NCI-H146 treated with DMSO at 0.1 percent for 48 hours (cell line): ENCODE results near the gene SEL1L3.

Experiments used
- DNase-seq: peaks from one replicate; lab custom pipeline; 2025; ENCODE audit not compliant: unreplicated experiment; lab: John Stamatoyannopoulos, UW

Gene SEL1L3

DNA sequence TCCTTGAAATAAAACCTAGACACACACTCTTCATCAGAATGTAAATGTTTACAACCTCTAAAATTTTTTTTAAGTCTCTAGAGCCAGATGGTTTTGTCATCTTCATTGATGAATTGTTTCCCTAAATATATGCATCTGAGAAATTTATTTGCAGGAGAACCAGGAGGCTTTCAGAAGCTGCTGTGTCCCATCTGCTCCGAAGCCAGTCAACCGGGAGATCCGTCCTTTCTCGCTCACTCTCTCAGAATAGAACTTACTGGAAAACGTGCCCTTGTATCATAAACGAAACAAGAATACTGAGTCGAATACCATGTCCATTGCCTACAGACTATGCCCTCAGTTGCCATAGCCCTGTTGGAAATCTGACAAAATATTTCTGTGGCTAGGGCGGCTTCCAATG lies 103.7 kb downstream of the SEL1L3 start:
- no peak for DNase-seq

DNA sequence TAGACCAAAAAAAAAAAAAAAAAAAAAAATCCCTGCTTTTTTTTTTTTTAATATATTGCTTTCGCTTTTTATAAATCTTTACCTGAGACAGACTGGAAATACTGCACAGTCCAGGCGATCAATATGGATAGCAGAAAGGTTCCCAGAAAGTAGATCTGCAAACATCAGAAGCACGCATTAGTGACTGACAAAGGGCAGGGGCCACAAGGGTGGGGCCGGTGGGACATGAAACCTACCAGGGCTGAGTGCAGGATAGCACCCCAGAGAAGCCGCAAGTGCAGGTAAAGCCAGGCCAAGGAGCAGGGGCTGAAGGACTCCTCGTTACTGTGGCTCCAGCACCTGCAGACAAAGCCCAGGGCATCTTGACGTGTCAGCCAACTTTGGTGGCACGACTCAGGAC lies 105.3 kb downstream of the SEL1L3 start:
- no peak for DNase-seq

DNA sequence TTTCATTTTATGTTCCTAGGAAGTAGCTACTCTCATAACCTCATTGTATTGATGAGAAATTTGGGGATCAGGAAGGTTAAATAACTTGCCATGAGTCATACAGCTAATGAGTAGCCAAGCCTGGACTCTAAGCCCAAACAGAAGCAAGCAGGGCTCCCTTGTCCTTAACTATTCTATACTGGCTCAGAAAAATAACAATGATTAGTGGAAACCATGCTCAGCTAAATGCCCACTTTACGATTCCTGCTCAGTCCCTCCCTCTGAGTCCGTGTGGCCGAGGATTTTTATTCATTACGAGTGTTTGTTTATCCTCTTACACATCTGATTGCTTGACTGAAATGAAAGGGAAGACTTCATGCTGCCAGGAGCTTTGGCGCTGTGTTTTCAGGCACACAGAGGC lies 106.3 kb downstream of the SEL1L3 start:
- DNase-seq, result no peak

GRCh38 chr4:25755911-25756310 lies 106.9 kb downstream of the SEL1L3 start:
- DNase-seq, result no peak

- DNase-seq, result no peak
These were observed 109.5 kb downstream of the SEL1L3 start for GRCh38 chr4:25753239-25753638.

GRCh38 chr4:25750874-25751273 lies 111.9 kb downstream of the SEL1L3 start:
- no peak for DNase-seq

- DNase-seq, result no peak
These were observed 113.5 kb downstream of the SEL1L3 start for GRCh38 chr4:25749150-25749794.

- no peak for DNase-seq
These were observed 118.8 kb downstream of the SEL1L3 start for GRCh38 chr4:25743971-25744370.

DNA sequence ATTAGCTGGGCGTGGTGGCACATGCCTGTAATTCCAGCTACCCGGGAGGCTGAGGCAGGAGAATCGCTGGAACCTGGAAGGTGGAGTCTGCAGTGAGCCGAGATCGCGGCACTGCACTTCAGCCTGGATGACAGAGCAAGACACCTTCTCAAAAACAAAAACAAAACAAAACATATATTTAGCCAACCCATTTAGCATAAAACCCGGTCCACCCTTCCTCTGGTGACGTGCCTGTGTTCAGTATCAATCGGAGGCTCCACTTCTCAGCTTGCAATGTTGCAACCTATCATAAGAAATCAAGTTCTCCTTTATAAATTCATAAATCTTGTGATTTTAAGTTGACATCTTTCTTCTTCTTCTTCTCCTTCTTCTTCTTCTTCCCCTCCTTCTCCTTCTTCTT lies 133.2 kb downstream of the SEL1L3 start:
- no peak for DNase-seq

DNA sequence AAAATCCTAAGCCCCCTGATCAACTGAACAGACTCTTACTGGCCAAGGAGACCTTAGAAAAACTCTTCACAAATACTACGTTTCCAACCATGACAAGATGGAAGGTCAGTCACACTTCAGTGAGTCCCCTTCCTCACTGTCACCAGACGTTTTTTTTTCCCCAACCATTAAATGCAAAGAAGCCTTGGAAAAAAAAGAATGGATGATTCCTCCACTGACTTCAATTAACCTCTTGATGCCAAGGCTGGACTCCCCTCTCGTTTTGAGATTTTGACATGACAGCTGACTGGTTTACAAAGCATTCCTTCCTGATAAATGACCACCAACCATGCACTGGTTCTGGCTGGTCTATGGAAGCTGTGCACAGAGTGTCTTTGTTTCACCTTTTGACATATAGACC lies 133.9 kb downstream of the SEL1L3 start:
- DNase-seq, result no peak

DNA sequence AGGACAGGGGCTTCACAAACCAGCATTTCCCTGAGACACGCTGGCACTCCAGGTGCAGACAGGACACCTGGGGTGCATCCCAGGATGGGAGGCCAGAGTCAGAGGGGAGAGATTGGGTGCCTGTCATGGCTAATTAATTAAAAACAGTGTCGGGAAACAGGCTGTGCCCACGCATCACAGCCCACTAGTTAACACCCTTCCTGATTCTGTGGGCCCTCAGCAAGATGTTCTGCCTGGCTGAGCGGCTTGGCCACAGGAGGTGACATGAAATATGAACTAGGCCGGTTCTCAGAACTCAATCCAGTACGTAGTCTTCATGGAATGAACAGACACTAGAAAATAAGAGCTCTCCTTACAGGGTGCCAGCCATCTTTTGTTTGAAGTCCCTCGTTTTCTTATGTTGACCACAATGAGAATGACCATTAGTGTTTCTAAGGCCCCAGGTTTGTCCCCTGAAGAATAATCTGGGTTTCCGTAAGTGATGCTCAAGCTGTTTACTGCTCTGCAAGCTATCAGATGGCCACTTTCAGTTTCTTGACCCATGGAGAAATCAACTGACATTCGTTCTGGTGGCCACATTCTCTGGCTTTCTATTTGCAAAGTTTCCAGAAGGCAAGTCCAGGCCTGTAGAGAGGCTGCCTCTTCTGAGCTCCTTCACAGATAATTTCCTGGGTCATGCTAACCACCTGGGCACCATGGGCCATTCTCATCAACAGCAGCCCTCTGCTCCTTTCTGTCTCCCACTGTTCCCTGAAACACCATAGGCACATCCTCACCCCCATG lies 134.9 kb downstream of the SEL1L3 start:
- peak; percentile 22 for DNase-seq

GRCh38 chr4:25725870-25726269 lies 136.9 kb downstream of the SEL1L3 start:
- DNase-seq, result no peak

- no peak for DNase-seq
These were observed 139.4 kb downstream of the SEL1L3 start for GRCh38 chr4:25723409-25723808.

DNA sequence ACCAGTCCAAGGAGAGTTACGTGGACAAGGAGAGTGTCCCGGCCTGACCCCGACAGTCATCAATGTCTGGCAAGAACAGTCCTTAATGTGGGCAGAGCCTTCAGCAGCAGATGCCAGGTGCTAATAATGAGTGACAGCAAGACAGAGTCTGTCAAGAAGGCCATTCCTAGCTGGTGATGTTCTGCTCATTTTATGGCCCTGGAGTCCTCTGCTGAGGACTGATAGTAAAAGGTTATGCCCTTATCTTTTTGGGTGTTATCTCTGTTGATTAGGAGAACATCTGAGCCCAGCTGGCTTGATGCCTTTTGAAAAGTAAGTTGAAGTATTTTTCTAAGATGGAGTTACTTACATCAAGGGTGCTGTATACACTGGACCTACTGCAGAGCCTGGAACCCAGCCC lies 139.8 kb downstream of the SEL1L3 start:
- DNase-seq, result no peak

DNA sequence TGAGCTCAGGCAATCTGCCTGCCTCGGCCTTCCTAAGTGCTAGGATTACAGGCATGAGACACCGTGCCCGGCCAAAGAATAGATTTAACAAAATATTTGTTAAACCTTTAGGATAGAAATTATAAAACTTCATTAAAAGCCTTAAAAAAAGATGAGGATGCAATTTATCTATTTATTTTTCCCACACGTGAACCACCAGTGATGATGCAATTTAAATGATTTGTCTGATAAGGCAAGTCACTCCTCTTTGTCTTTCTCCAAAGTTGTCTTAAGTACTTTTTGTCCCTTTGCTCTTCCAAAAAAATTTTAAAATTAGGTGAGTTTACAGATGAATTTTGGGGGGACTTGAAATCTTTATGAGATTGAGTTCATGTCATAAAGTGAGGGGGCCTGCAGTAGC lies 149.0 kb downstream of the SEL1L3 start:
- DNase-seq, result no peak

- DNase-seq, result no peak
These were observed 150.2 kb downstream of the SEL1L3 start for GRCh38 chr4:25712611-25713010.

DNA sequence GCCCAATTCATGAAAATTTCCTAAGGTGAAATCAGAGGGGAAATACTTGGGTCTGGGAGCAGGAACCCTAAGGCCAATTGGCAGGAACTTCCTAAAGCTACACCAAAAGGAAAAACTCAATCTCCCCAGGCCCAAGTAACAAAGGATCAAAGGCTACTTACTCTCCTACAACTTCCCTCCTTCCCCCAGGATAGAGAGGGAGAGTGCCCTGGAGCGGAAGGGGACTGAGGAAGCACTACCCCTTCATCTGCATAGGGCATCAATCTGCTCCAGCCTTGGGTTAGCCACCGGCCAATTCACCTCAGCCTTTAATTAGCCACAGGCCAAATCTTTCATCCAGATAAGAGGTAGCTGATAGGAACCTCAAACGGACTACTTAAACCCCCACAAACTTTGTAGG lies 152.2 kb downstream of the SEL1L3 start:
- DNase-seq, result no peak

GRCh38 chr4:25704516-25704915 lies 158.3 kb downstream of the SEL1L3 start:
- no peak for DNase-seq

GRCh38 chr4:25703731-25704388 lies 158.9 kb downstream of the SEL1L3 start:
- no peak for DNase-seq

- DNase-seq, result no peak
These were observed 159.9 kb downstream of the SEL1L3 start for GRCh38 chr4:25702848-25703247.

- no peak for DNase-seq
These were observed 162.1 kb downstream of the SEL1L3 start for GRCh38 chr4:25700661-25701060.

DNA sequence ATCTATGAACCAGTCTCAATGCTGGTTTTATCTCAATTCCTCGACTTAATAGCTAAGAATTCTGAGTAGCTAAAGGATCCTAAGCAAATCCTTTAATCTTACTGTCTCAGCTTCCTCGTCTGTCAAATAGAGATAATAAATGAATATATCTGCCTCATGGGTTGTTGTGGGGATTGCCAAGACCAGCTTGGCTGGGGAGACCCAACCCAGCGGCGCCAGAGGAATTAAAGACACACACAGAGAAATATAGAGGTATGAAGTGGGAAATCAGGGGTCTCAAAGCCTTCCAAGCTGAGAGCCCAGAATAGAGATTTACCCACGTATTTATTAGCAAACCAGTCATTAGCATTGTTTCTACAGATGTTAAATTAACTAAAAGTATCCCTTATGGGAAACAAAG lies 165.3 kb downstream of the SEL1L3 start:
- DNase-seq, result no peak
